ENCODE results near the gene RYR1. TPM values are rescaled to one million over a fixed set of nuclear protein-coding genes. Genes with fewer than 3 reads are reported as not detected.

Gene RYR1
- total RNA-seq, 1 donor from 2014 or later: 9.3 TPM

- H3K4me3 Mint-ChIP-seq: no peak overlapping the region
- H3K27me3 Mint-ChIP-seq: no peaks in the 10 kb centered on the region
- TF ChIP-seq CTCF (conservative IDR thresholded peaks at IDR 0.05): no peak
- no peaks in the 10 kb centered on the region for H3K36me3 Mint-ChIP-seq
- no peak for DNase-seq (ENCODE audit: extremely low spot score, unreplicated experiment)
- no peaks in the 10 kb centered on the region for H3K9me3 Mint-ChIP-seq
- H3K4me1 Mint-ChIP-seq (ENCODE audit: unreplicated experiment): no peaks in the 10 kb centered on the region
- no peak overlapping the region for H3K27ac Mint-ChIP-seq
These were observed 154.1 kb downstream of the RYR1 start for GRCh38 chr19:38587562-38587961.

DNA sequence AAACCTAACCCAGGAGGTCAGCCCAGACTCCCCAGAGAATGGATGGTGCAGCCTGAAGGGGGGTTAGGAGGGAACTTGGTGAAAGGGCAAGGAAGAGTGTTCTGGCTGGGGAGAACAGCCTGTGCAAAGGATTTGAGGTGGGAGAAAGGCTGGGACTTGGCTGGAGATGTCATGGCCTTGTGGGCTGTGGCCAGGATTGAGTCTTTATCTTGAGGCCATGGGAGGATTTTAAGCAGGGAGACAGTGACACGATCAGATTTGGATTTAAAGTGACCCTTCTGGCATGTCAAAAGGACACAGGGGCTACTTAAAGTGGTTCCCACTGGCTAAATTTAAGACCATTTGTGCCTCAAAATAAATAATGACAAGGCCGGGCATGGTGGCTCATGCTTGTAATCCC is 154.6 kb downstream of the RYR1 start:
- Mint-ChIP-seq H3K27me3 (no peaks in the 10 kb centered on the region), H3K9me3 (no peaks in the 10 kb centered on the region), H3K36me3 (no peaks in the 10 kb centered on the region), H3K27ac (no peak overlapping the region), H3K4me3 (no peak overlapping the region), H3K4me1 (ENCODE audit: unreplicated experiment) (no peaks in the 10 kb centered on the region)
- no peak for DNase-seq (ENCODE audit: extremely low spot score, unreplicated experiment)
- TF ChIP-seq CTCF (conservative IDR thresholded peaks at IDR 0.05): no peak

DNA sequence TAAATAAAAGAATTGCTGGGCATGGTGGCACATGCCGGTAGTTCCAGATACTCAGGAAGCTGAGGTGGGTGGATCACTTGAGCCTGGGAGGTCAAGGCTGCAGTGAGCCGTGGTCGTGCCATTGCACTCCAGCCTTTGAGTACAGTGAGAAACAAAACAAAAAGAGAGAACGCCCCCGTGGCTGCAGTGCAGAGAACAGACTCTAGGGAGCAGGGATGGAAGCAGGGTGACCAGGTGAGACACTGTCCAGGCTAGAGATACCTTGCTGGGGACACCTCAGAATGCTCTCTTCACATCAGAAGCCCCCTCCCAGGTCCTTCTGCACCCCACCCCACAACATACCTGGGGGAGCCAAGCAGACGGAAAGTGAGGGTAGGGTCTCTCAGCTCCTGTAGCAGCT is 159.4 kb downstream of the RYR1 start:
- Mint-ChIP-seq H3K4me3 (no peak overlapping the region), H3K27ac (no peak overlapping the region), H3K27me3 (no peaks in the 10 kb centered on the region), H3K4me1 (ENCODE audit: unreplicated experiment) (peaks cover 5% of the 10 kb centered on the region), H3K9me3 (no peaks in the 10 kb centered on the region), H3K36me3 (no peaks in the 10 kb centered on the region)
- TF ChIP-seq CTCF (conservative IDR thresholded peaks at IDR 0.05): peak; percentile 36
- no peak for DNase-seq (ENCODE audit: extremely low spot score, unreplicated experiment)

GRCh38 chr19:38596057-38596981 is 162.8 kb downstream of the RYR1 start:
- no peaks in the 10 kb centered on the region for H3K27me3 Mint-ChIP-seq
- DNase-seq (ENCODE audit: extremely low spot score, unreplicated experiment): peak; percentile 89
- H3K4me3 Mint-ChIP-seq: peak overlapping the region; percentile 89
- H3K4me1 Mint-ChIP-seq (ENCODE audit: unreplicated experiment): peaks cover 5% of the 10 kb centered on the region
- no peak for TF ChIP-seq CTCF (conservative IDR thresholded peaks at IDR 0.05)
- peak overlapping the region; percentile 68 for H3K27ac Mint-ChIP-seq
- no peaks in the 10 kb centered on the region for H3K36me3 Mint-ChIP-seq
- H3K9me3 Mint-ChIP-seq: no peaks in the 10 kb centered on the region

- H3K4me3 Mint-ChIP-seq: no peak overlapping the region
These were observed 163.6 kb downstream of the RYR1 start for GRCh38 chr19:38597075-38597474.

More at GRCh38 chr19:38597075-38597474, 163.6 kb downstream of the RYR1 start:
- Mint-ChIP-seq H3K4me1 (ENCODE audit: unreplicated experiment) (peaks cover 5% of the 10 kb centered on the region), H3K27me3 (no peaks in the 10 kb centered on the region), H3K36me3 (no peaks in the 10 kb centered on the region), H3K9me3 (no peaks in the 10 kb centered on the region), H3K27ac (no peak overlapping the region)
- no peak for TF ChIP-seq CTCF (conservative IDR thresholded peaks at IDR 0.05)
- DNase-seq (ENCODE audit: extremely low spot score, unreplicated experiment): no peak
